GM12878 (cell line): ENCODE measurements around the gene TBCK. TPM values are rescaled to one million over a fixed set of nuclear protein-coding genes. Genes with fewer than 3 reads are reported as not detected.

Experiments
- ATAC-seq: fragments of 200-7000 bp; cut with Tn5 transposase; 3 replicates; pipeline ENCODE4 v1.9.1; 2020; ENCODE audit warnings: mild to moderate bottlenecking, moderate library complexity
- BruUV-seq: library from RNA; stranded (reverse); fragments of 400-500 nt; replicated peaks from 2 replicates; lab custom pipeline; 2021; lab: Mats Ljungman, UMichigan
- CTCF ChIA-PET: fragments of 300-600 bp; sonication (Branson Sonifier 250); formaldehyde crosslinking; extraction: SDS; loops from one replicate; lab custom pipeline; 2021; ENCODE audit warnings: inconsistent platforms; lab: Yijun Ruan, JAX
- POLR2A ChIA-PET: fragments of 350-600 bp; formaldehyde crosslinking; extraction: SDS; loops from one replicate; lab custom pipeline; 2021; ENCODE audit warnings: inconsistent platforms; lab: Charles Lee
- RAD21 ChIA-PET: fragments of 300-600 bp; sonication (Branson Sonifier 250); formaldehyde crosslinking; loops from one replicate; lab custom pipeline; 2023; ENCODE audit warnings: antibody characterized with exemption; ENCODE audit not compliant: unreplicated experiment; lab: Charles Lee
- SMC1A ChIA-PET: fragments of 300-600 bp; sonication (Branson Sonifier 250); formaldehyde crosslinking; loops from one replicate; lab custom pipeline; 2023; ENCODE audit not compliant: unreplicated experiment, uncharacterized antibody; lab: Charles Lee
- DNase-seq: peaks from one replicate; pipeline ENCODE4 v3.0.0-alpha.2; 2011; ENCODE audit warnings: low read depth, low spot score
- FAIRE-seq: peaks from 3 replicates; lab custom pipeline; 2011; peaks lifted over from hg19 to GRCh38; lab: Jason Lieb, UNC
- H2AFZ ChIP-seq: 2 replicates; pipeline ENCODE4 v1.6.0; 2011; ENCODE audit warnings: low read depth, low read length, control low read depth; ENCODE audit not compliant: control insufficient read depth
- H3K27ac ChIP-seq: 2 replicates; pipeline ENCODE4 v1.5.1; 2011; ENCODE audit warnings: control low read depth; ENCODE audit not compliant: control insufficient read depth, insufficient read depth
- H3K27me3 ChIP-seq, 2 experiments: replicated peaks in 1 of 2; 2 replicates each; pipeline versions ENCODE4 v1.6.0 to v1.6.1; 2011; ENCODE audit warnings: low read length in 1 of 2; ENCODE audit not compliant: control insufficient read depth in 2 of 2, insufficient read depth in 2 of 2
- H3K36me3 ChIP-seq, 2 experiments: 2 replicates each; pipeline ENCODE4 v1.5.1; 2011; ENCODE audit warnings: low read length in 1 of 2; ENCODE audit not compliant: control insufficient read depth in 2 of 2, insufficient read depth in 2 of 2
- H3K4me1 ChIP-seq: 2 replicates; pipeline ENCODE4 v1.6.1; 2011; ENCODE audit warnings: mild to moderate bottlenecking, low read length, moderate library complexity, mixed read lengths; ENCODE audit not compliant: control insufficient read depth, insufficient read depth
- H3K4me2 ChIP-seq: 2 replicates; pipeline ENCODE4 v1.6.0; 2011; ENCODE audit warnings: control low read depth; ENCODE audit not compliant: control insufficient read depth, insufficient read depth
- H3K4me3 ChIP-seq: fragments of 200-600 bp; sonication (generic); 2 replicates; pipeline ENCODE4 v1.5.1; 2016
- H3K79me2 ChIP-seq: 2 replicates; pipeline ENCODE4 v1.6.0; 2011; ENCODE audit warnings: low read length; ENCODE audit not compliant: control insufficient read depth, insufficient read depth
- H3K9ac ChIP-seq: 2 replicates; pipeline ENCODE4 v1.8.0; 2011; ENCODE audit warnings: low read length, control low read depth, mixed read lengths; ENCODE audit not compliant: control insufficient read depth, insufficient read depth
- H3K9me3 ChIP-seq: replicated peaks from 3 replicates; pipeline ENCODE4 v1.5.1; 2011; ENCODE audit warnings: mild to moderate bottlenecking, low read length; ENCODE audit not compliant: control insufficient read depth, insufficient read depth
- H4K20me1 ChIP-seq: 2 replicates; pipeline ENCODE4 v1.6.0; 2011; ENCODE audit not compliant: control insufficient read depth, insufficient read depth
- BCLAF1 ChIP-seq: fragments of 450-650 bp; IDR thresholded peaks from 2 replicates; pipeline ENCODE4 v1.6.1; 2017; ENCODE audit warnings: antibody characterized with exemption, mild to moderate bottlenecking, moderate library complexity
- MTA2 ChIP-seq: fragments of 450-650 bp; IDR thresholded peaks from 2 replicates; pipeline ENCODE4 v1.6.1; 2016; ENCODE audit warnings: low read depth, mild to moderate bottlenecking, moderate library complexity
- POU2F2 ChIP-seq: IDR thresholded peaks from 3 replicates; pipeline ENCODE4 v1.6.1; 2011; ENCODE audit warnings: low read depth, mild to moderate bottlenecking, low read length, borderline replicate concordance
- SPI1 ChIP-seq: IDR thresholded peaks from 2 replicates; pipeline ENCODE4 v1.6.1; 2011; ENCODE audit warnings: low read depth, mild to moderate bottlenecking, low read length, moderate library complexity, borderline replicate concordance; ENCODE audit not compliant: insufficient read depth
- ZBTB33 ChIP-seq: fragments of 450-650 bp; IDR thresholded peaks from 2 replicates; pipeline ENCODE4 v1.6.1; 2017; ENCODE audit warnings: mild to moderate bottlenecking
- in situ Hi-C: fragments of 300-500 bp; cut with MboI; formaldehyde crosslinking; loops from 9 replicates; pipeline ENCODE4 v1.14.3; 2018; ENCODE audit warnings: mixed read lengths
- intact Hi-C: fragments of 100-400 bp; cut with micrococcal nuclease; formaldehyde crosslinking; loops from one replicate; pipeline ENCODE4 v1.14.2; 2022; ENCODE audit not compliant: unreplicated experiment
- polyA plus RNA-seq, 11 experiments: library from polyadenylated mRNA; depleted of rRNA in 4 of 11; unstranded in 6 of 11; stranded (reverse) in 5 of 11; fragments of >200 nt; fragmentation: Nextera tagmentation in 4 of 11; fragmentation: Illumina TruSeq in 1 of 11; extraction: Ambion mirVana in 4 of 11; extraction: Trizol in 1 of 11; gene quantifications; 1 replicate in 1 of 11; 2 replicates in 10 of 11; pipeline versions ENCODE4 v1.2.1 to v1.2.3, GENCODE V29; 2011 to 2016; ENCODE audit warnings: inconsistent platforms in 2 of 11, missing spikeins in 2 of 11, low read depth in 1 of 11
- total RNA-seq, 4 experiments: library from RNA; depleted of rRNA in 3 of 4; stranded (reverse); fragments of >200 nt in 3 of 4; fragmentation: Illumina TruSeq in 1 of 4; extraction: Trizol in 1 of 4; gene quantifications; 2 replicates each; pipeline versions ENCODE4 v1.2.1 to v1.2.3, GENCODE V29; 2013 to 2021
- TF ChIP-seq, protein P1 (sequence below): IDR thresholded peaks from 2 replicates; pipeline ENCODE4 v1.6.1; 2011; ENCODE audit warnings: low read depth, low read length, improper control_type of control experiment, borderline replicate concordance

The TBCK gene
- total and polyA plus RNA-seq, 10 of the 15 experiments (the other 5 are each of a cell fraction or from before 2014, with no cell fraction given): 4.1 to 30.3 (median 20.2) TPM

DNA sequence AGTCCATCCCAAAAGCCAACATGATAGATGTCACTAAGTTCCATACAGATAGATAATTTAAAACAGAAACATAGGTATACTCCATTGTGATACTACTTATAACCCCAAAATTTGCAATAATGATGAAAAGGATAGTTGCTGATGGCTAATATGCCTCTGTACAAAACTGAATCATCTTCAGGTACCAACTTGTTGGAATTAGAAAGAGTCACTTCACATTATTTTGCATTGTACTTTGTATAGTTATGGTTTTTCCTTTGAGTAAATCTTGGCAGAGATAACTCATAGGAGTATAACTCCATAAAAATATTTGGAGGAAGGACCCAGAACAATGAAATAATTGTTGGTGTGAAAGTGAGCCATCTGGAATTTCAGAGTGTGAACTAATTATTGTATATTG lies 35.0 kb upstream of the TBCK start:
- Histone ChIP-seq H3K9me3 (no peaks in the 10 kb centered on the region), H3K36me3 (peaks cover 0 to 12% of the 10 kb centered on the region in 2 experiments; a peak in 1 of 4 replicates), H3K27ac (no peak overlapping the region), H3K9ac (no peak overlapping the region), H4K20me1 (no peaks in the 10 kb centered on the region), H3K79me2 (no peaks in the 10 kb centered on the region), H3K4me2 (no peak overlapping the region), H3K27me3 (no peaks in the 10 kb centered on the region)
- no peak for DNase-seq
- FAIRE-seq: no peak
- no TSS peak for BruUV-seq
- RAD21 ChIA-PET: no interaction called here
- SMC1A ChIA-PET: no interaction called here
- TF ChIP-seq ZBTB33 (no peak), MTA2 (no peak), SPI1 (no peak), POU2F2 (no peak), BCLAF1 (no peak)
- TF ChIP-seq, protein P1, sequence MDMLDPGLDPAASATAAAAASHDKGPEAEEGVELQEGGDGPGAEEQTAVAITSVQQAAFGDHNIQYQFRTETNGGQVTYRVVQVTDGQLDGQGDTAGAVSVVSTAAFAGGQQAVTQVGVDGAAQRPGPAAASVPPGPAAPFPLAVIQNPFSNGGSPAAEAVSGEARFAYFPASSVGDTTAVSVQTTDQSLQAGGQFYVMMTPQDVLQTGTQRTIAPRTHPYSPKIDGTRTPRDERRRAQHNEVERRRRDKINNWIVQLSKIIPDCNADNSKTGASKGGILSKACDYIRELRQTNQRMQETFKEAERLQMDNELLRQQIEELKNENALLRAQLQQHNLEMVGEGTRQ: no peak
- TF ChIP-seq, all 136 proteins: peak for 0
- CTCF ChIA-PET: interaction anchor here (0.9 kb wide), 1 partner anchor 853 kb away, joined by 3 read pairs; no protein-coding TSS in a partner anchor
- no peak overlapping the region for H3K4me3 ChIP-seq
- ATAC-seq: no peak
- POLR2A ChIA-PET: no interaction called here
- intact Hi-C loops (no loop called here), in situ Hi-C loops (no loop called here)
- H3K4me1 ChIP-seq: no peaks in the 10 kb centered on the region
- H2AFZ ChIP-seq: no peak overlapping the region
